ENCODE data around the gene SGPL1.
"Not testable (repeated sequence)": the region's sequence is repeated elsewhere in the genome, so short reads cannot be mapped to it uniquely, and the experiment has no call there.

SGPL1 gene

GRCh38 chr10:70913191-70913892 is 97.6 kb downstream of the SGPL1 start:
- no peak overlapping the region for H3K27ac ChIP-seq
- H3K4me3 ChIP-seq: no peak overlapping the region

DNA sequence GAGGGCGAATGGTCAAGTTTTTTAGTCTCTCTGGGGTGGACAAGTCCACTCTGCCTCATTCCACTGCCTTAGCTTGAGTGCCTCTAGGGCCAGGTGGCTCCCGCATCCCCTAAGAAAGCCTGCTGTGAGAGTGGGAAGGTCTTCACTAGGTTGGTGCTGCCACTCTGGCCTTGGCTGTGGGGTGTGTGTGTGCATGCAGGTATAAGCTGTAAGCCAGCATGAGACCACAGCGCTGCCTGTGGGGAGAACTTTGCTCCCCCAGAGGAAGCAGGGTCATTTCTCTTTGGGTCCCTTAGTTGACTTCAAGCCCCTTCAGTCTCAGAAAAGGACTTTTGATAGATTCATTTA is 98.1 kb downstream of the SGPL1 start:
- no peak overlapping the region for H3K4me3 ChIP-seq
- H3K27ac ChIP-seq: no peak overlapping the region

DNA sequence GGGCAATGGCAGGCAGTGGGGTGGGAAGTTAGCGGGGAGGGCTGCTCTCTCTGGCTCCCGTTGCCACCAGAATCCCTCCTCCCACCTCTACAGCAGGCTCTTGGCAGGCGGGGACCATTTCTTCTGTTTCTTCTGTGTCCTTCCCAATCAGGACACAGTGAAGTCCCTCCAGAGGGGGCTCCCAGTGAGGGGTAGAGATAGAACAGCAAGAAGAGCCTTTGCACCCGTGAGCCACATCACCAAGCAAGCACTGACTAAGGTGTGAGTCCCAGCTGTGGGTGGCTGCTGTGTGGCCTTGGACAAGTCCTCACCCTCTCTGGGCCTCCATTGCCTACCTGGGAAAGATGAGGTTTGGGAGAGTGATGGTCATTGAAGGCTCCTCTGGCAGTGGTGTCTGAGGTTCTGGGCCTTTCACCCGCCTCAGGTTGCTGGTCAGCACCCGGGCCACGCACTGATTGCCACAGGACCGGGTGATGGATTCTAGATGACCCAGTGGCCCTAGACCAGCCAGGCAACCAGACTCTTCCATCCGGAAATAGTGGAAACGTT is 98.6 kb downstream of the SGPL1 start:
- Histone ChIP-seq H3K27ac (no peak overlapping the region), H3K4me3 (no peak overlapping the region)

GRCh38 chr10:70915206-70915605 is 99.5 kb downstream of the SGPL1 start:
- H3K27ac ChIP-seq: no peak overlapping the region

DNA sequence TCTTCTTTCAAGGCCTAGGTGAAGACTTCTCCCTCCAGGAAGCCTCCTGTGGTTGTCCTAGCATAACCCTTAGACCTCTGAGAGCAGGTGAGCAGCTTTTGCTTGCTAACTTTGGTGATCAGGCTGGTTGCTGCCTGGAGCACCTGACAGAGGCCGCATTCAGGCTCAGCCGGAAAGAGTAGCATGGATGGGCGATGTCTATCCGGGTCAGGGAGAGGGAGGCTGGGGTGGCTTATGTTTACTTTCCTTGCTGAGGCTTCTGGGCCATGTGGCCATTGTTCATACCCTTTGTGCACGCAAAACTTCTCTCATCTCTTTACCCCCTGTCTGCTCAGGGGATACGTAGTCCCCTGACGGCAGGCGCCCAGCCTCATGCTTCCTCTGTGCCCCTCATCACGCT is 100.1 kb downstream of the SGPL1 start:
- H3K27ac ChIP-seq: no peak overlapping the region
- no peak overlapping the region for H3K4me3 ChIP-seq

More at GRCh38 chr10:70915206-70915605, 99.5 kb downstream of the SGPL1 start:
- no peak overlapping the region for H3K4me3 ChIP-seq

- H3K27ac ChIP-seq: no peak overlapping the region
- H3K4me3 ChIP-seq: no peak overlapping the region
Measured at GRCh38 chr10:70916241-70916640, 100.5 kb downstream of the SGPL1 start.

DNA sequence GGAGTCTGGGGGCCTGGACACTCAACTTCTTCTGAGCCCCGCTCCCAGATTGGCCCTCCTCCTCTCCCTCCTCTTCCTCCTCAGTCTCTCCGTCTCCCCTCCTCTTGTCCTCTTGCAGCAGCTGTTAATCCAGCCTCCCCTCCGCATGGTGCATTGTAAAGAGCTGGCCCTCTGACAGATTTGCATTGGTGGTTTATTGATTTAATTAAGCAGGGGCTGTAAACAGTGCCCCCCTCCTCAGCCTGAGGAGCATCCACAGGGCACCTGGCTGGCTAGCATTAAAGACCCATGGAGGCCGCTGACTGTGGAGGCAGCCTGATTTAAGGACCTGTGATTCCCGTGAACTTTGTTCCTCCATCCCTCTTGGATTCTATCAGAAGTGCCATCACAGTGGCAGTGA is 101.5 kb downstream of the SGPL1 start:
- no peak overlapping the region for H3K4me3 ChIP-seq
- no peak overlapping the region for H3K27ac ChIP-seq

GRCh38 chr10:70917635-70918034 is 101.9 kb downstream of the SGPL1 start:
- Histone ChIP-seq H3K4me3 (no peak overlapping the region), H3K27ac (no peak overlapping the region)

- no peak overlapping the region for H3K27ac ChIP-seq
- no peak overlapping the region for H3K4me3 ChIP-seq
Measured at GRCh38 chr10:70918851-70919530, 103.2 kb downstream of the SGPL1 start.

GRCh38 chr10:70919906-70920305 is 104.2 kb downstream of the SGPL1 start:
- not testable (repeated sequence) for H3K27ac ChIP-seq, H3K4me3 ChIP-seq

DNA sequence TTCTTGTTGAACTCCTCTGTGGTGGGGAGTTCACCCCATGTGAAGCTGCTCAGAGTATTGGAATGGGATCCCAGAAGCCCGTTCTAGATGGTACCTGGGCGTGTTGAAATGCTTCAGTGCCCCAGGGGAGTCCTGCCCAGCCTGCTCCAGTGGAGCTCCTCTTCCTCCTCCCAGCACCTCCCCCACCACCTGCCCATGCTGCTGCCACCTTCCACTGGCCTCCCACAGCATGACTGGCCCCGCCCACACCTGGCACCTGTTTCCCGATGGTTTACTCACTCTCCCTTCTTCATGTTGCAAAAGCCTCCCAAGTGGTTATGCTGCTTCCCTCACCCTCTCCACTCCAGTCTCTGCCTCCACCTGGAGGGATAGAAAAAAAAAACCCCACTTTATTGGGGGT is 104.8 kb downstream of the SGPL1 start:
- no peak overlapping the region for H3K27ac ChIP-seq
- no peak overlapping the region for H3K4me3 ChIP-seq

DNA sequence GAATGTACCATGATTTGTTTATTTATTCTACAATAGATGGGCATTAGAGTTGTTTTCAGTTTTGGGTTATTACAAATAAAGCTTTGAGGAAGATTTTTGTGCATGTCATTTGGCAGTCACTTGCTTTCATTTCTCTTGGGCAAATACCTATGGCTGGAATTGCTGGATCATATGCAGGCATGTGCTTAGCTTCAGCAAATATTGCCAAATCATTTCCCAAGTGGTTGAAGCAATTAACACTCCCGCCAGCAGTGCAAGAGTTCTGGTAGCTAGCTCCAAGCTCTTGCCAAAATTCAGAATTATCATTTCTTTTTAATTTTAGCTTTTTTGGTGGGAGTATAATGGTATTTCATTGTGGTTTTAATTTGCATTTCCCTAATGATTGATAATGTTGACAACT is 105.5 kb downstream of the SGPL1 start:
- H3K27ac ChIP-seq: no peak overlapping the region

DNA sequence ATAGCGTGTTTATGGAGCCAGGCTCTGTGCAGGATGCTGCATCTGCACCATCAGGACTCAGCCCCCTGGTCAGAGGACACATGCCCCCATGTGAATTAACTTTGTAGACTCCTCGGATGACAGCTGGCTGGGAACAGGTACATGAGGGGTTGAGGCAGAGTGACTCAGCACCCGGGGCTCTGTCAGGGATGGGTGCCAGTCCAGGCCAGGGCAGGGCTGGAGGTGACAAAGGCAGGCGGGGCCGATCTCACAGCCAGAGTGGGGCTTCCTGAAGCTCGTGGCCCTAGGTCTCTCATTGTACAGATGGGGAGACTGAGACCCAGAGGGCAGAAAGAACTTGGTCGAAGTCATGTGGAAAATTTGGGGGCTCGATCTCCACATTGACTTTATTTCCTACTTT is 107.9 kb downstream of the SGPL1 start:
- Histone ChIP-seq H3K27ac (no peak overlapping the region), H3K4me3 (no peak overlapping the region)

More for the DNA sequence above, 105.5 kb downstream of the SGPL1 start:
- H3K4me3 ChIP-seq: no peak overlapping the region

DNA sequence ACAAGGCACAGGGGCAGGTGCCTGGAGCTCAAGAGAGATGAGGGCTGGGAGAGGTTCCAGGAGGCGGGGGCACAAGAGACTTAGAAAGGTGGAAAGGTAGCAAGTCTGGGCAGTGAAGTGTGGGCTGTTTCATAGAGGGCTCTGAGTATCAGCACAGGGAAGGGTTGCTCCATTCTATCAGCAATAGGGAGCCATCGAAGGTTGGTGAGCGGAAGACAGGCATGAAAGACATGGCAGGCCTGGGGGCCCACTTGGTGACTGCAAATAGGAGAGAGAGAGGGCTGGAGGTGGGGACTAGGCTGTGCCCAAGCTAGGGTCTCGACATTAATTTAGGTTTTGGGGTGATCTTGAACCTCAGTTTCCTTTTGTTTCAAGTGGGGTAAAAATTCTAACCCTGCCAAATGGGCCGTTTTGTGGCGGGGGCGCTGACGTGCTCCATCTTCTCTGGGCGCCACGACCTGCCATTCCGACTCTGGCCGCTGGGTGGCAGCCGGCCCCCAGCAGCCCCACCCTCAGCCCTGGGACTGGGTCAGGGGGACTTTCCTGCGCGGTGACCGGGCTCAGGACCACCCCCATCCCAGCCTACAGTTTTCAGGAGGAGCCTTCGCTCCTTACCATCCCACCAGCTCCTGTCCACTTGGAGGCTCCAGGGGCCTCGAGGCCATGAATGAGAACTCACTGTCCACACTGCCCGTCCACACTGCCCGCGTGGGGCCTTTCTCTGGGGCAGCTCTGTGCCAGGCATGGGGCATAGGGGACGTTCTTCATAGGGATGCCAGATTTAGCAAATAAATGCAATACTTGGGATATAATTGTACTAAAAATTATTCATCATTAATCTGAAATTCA is 109.9 kb downstream of the SGPL1 start:
- H3K4me3 ChIP-seq: no peak overlapping the region
- no peak overlapping the region for H3K27ac ChIP-seq

GRCh38 chr10:70926226-70927000 is 110.7 kb downstream of the SGPL1 start:
- Histone ChIP-seq H3K27ac (no peak overlapping the region), H3K4me3 (no peak overlapping the region)

DNA sequence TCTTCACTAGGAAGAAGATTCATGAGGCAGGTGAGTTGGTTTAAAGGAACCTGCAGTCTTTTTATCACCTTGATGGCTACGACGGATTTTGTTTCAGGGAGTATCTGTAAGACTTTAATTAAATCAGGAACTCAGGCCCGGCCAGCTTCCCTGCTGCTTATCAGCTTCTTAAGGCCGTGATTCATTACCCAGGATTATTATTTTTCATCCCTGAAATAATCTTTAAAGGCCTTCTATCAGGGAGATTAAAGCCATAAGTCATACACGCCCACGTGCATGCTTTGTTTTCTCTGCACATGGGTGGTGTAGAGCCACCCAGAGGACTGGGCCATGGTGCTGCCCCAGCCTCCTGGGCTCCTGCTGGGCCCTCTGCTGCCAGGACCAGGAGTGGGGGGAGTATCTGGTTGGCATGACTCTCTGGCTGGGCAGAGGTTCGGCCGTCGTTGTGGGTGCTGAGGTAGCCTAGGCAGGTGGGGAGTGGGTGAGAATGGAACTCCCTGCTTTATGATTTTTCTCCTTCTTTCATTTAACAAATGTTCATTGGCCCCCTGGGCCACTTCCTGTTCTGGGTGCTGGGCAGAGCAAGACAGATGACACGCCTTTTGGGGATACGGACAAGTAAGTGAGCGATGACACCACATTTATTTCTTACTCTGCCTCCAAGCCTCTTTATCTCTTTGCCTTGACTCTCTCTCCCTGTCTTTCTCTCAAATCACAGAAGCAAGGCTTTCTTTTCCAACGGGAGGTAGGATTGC is 111.6 kb downstream of the SGPL1 start:
- Histone ChIP-seq H3K4me3 (no peak overlapping the region), H3K27ac (no peak overlapping the region)

DNA sequence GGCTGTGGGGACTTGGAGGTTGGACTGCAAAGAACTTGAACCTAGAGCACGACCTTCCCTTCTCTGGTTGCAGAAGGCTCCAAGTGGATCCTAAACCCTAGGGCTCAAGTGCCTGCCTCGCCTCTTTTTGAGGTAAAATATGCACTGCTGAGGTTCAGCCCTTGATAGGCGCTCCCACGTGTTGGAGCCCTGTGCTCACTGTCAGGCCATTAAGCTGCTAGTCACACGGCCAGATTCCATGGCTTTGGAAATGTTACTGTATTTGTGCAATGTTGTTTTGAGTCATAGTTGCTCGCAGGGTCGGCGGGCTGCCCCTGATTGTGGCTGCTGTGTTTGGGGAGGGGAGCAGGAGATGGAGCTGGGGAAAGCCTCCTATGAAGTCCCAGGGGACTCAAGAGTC is 112.4 kb downstream of the SGPL1 start:
- no peak overlapping the region for H3K27ac ChIP-seq

DNA sequence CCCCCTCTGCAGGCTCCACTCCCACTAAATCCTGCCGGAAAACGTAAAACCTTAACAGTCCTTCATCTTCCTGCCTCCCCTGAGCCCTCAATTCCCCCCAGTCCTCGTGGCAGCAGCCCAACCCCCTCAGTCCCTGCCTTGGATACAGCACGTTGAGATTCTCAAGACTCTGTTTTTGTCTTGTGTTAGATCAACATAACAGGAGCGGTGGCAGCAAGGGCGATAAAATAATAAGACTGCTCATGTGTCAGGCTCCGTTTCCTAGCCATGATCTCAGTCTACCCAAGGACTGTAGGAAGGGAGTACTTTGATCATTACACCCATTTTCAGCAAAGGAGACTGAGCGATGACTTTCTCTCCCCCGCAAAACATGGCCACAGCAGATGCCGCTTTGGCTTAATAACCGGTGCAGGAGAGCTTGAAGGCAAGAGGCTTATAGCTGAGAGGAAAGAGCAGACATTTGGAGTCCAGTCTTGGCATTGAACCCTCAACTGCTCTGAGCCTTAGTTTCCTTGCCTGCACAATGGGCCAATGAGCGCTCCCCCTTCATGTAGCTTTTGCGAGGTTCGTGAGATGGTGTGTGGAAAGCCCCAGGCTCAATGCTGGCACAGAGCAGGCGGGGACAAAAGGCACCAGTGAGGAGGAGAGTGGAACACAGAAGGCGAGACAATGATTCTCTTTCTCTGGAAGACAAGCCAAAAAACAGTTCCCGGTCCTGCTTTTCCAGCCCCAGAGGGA is 114.7 kb downstream of the SGPL1 start:
- no peak overlapping the region for H3K27ac ChIP-seq
- no peak overlapping the region for H3K4me3 ChIP-seq

More for the DNA sequence above, 112.4 kb downstream of the SGPL1 start:
- H3K4me3 ChIP-seq: no peak overlapping the region

Data from skin epidermis (tissue), 12 donors.